GM10266 (cell line): ENCODE results near the gene NFATC2.

Experiments used
- DNase-seq: peaks from one replicate; pipeline ENCODE4 v3.0.0; 2012; ENCODE audit errors: extremely low spot score
- TF ChIP-seq, protein P1 (sequence below): IDR thresholded peaks from 2 replicates; pipeline ENCODE4 v1.5.1; 2012; ENCODE audit warnings: mild to moderate bottlenecking, low read depth; ENCODE audit not compliant: control insufficient read depth, insufficient read depth; ENCODE audit errors: missing control alignments

NFATC2 gene

DNA sequence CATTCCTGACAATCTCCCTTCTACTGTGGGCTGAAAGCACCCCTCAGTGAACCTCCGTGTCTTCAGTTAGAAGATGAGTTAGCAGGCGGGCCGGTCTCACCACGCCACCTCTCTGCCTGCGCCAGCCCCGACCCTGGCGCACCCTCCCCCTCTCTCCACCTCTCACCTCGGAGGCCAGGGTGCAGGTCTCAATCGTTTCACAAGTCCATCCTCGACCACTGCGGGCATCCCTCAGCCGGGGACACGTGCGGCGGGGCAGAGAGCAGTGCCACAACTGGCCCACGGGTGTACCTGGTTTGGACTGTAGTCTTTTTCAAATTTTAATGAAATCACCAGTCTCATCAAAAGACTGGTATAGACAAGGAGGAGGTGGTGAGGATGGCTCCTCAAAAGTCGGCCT lies 34.4 kb downstream of the NFATC2 start:
- TF ChIP-seq, protein P1, sequence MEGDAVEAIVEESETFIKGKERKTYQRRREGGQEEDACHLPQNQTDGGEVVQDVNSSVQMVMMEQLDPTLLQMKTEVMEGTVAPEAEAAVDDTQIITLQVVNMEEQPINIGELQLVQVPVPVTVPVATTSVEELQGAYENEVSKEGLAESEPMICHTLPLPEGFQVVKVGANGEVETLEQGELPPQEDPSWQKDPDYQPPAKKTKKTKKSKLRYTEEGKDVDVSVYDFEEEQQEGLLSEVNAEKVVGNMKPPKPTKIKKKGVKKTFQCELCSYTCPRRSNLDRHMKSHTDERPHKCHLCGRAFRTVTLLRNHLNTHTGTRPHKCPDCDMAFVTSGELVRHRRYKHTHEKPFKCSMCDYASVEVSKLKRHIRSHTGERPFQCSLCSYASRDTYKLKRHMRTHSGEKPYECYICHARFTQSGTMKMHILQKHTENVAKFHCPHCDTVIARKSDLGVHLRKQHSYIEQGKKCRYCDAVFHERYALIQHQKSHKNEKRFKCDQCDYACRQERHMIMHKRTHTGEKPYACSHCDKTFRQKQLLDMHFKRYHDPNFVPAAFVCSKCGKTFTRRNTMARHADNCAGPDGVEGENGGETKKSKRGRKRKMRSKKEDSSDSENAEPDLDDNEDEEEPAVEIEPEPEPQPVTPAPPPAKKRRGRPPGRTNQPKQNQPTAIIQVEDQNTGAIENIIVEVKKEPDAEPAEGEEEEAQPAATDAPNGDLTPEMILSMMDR: no peak
- DNase-seq: no peak

DNA sequence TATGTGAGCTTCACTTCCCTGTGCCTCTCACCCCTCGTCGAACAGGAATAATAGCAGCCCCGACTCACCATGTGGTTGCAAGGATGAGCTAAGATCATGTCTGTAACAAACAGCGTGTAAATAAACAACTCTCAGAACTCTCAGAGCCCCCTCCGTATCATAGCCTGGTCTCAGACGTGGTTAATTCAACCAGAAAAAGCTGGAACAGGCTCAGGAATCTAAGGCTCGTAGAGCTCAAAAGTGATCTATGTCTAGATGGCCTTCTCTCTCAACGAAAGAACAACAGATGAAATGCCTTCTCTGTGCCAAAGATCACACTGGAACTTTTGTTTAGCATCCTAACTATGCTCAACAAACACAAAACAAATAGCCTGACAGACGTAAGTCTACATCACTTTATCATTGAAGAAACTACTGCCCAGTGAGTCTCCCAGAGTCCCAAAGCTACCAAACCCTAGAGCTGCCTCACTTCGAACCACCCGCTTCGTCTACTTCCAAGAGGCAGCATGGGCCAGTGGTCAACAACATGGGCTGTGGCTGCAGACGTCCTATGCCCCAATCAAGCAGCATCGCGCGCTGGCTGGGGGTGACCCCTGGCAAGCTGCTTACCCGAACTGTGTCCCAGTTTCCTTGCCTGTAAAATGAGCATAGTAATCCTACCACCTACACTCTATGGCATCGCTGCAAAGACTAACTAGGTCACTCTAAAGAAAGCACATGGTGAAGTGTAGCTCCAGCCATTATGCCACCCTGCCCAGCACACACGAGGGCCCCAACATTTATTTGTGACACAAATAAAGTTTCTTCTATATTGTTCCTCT lies 35.1 kb downstream of the NFATC2 start:
- TF ChIP-seq, protein P1: no peak
- DNase-seq: no peak

DNA sequence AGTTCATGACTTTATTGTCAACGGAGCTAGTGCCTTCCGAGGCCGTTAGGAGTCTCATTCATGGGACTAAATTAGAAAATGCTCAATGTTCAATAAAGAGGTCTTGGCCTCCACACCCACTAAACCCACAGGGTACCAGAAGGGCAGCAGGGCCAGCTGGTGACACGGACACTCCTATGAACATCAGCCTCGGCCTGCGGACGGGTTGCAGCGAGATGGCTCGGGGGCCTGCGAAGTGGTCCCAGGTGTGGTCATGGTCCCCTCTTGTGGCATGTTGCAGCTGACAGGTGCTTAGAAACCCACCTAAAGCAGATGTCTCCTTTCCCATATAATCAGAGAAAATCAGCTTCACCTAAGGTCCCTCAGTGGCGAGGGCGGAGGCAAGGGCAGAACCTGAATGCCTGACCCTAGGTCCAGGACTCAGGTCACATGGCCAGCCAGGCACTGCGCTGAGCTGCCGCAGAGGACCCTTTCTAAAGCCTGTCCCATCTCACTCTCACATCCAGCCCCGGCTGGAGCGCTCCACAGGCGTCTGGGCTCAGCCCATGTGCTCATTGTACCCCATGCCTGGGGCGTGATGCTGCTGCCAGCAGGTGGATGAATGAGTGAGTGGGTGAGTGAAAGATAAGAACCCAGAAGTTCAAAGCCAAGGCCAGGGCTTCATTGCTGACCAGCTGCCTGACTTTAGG lies 35.8 kb downstream of the NFATC2 start:
- no peak for DNase-seq
- TF ChIP-seq, protein P1: no peak

DNA sequence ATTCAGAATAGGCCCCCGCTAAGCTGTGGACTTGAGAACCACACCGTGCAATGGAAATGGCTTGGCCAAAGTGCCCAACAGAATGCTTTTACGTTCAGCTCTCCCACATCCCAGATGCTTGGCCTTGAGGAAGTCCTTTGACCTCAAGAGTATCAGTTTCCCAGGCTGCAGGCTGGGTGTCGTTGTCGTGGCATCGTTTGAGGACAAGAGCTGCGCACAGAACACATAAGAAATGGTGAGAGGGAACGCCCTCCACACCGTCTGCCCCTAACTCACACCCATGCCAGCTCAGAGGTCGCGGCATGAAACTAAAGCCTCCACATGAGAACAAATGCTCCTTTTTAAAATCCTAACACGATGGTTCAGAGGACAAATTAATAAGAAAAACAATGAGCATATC lies 37.0 kb downstream of the NFATC2 start:
- TF ChIP-seq, protein P1: no peak
- DNase-seq: no peak

DNA sequence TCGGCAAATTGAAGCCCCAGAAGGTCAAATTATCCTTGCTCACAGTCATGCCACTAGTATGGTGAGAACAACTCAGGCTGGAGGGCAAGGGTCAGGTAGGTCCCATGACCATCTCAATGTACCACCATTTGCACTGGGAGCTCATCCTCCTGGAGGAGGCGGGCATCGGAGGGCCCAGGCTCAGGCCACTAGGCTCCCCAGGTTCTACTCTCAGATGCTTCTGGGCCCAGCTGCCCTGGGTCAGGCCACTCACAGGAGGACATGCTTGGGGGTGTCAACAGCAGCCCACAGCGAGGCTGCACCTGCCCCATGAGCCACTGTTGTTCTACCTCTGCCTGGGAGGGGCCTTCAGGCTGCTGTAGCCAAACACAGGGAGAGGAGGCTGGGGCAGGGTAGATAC lies 39.1 kb downstream of the NFATC2 start:
- TF ChIP-seq, protein P1: no peak
- no peak for DNase-seq

DNA sequence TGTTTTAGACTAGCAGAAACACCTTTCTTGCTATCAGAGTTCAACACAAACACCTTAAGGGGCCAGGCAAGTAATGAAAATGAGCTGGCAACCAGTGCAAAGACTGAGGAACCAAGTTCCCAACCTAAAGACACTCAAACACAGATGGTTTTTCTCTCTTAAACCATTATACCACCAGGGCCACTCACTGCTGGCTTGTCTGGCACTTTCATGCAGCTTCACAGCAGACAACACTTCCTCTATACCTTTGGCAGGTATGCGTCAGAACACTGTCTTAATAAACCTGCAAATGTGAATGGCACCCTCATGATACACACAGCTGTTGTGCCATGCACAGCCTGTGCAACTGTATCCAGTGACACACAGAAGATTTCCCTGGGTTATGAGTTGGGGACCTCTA lies 41.6 kb downstream of the NFATC2 start:
- no peak for DNase-seq
- TF ChIP-seq, protein P1: no peak

DNA sequence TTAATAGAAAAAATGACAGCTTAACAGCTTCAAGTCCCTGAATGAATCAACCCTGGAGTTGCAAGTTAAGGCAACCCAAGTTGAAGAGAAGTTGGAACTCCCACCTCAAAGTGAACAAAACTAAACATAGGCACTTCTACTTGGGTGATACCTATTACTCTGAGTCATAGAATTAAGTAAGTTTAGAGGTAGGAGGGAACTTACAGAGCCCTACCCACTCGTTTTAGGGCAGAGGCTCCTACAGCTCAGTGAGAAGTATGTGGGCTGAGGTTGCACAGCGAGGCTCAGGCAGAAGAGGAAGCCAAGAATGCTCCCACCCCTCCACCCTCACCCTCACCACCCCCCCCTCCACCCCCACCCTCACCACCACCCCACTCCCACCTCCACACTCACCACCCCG lies 42.2 kb downstream of the NFATC2 start:
- TF ChIP-seq, protein P1: no peak
- peak; percentile 90 for DNase-seq
